Fibroblast of the aortic adventitia (primary cell): ENCODE results near the gene RNF207. TPM values are rescaled to one million over a fixed set of nuclear protein-coding genes. Genes with fewer than 3 reads are reported as not detected.

ENCODE experiments used
- DNase-seq: peaks from one replicate; pipeline ENCODE4 v3.0.0-alpha.2; 2010; ENCODE audit warnings: low read depth
- H3K4me3 ChIP-seq: 2 replicates; pipeline ENCODE4 v1.5.1; 2011; ENCODE audit warnings: low read depth, mild to moderate bottlenecking, control low read depth, low read length, moderate library complexity
- CTCF ChIP-seq: IDR thresholded peaks from 2 replicates; pipeline ENCODE4 v1.5.1; 2011; ENCODE audit warnings: mild to moderate bottlenecking, low read length, control low read depth, inconsistent platforms; ENCODE audit not compliant: insufficient read depth
- total RNA-seq: library from RNA; depleted of rRNA; stranded (reverse); fragments of >200 nt; gene quantifications from 2 replicates; pipeline ENCODE4 v1.2.3, GENCODE V29; 2012; ENCODE audit warnings: low replicate concordance

The RNF207 gene
- total RNA-seq, 1 donor: 7.8 TPM

- no peak for DNase-seq
- H3K4me3 ChIP-seq: no peak overlapping the region
- no peak for TF ChIP-seq CTCF
Observed at GRCh38 chr1:6241887-6242740, 36.2 kb downstream of the RNF207 start.

- DNase-seq: no peak
- TF ChIP-seq CTCF: no peak
- H3K4me3 ChIP-seq: no peak overlapping the region
Observed at GRCh38 chr1:6243053-6243834, 37.3 kb downstream of the RNF207 start.

GRCh38 chr1:6243993-6244392 lies 38.1 kb downstream of the RNF207 start, which contains the start of gene HES3:
Gene HES3 (plus strand): TSS chr1:6244179. CDS start chr1:6244366, 187 bp downstream.
- TF ChIP-seq CTCF: no peak
- H3K4me3 ChIP-seq: no peak within 1 kb of the TSS
- no peak for DNase-seq

GRCh38 chr1:6244401-6245049 lies 38.6 kb downstream of the RNF207 start:
- no peak for DNase-seq
- no peak overlapping the region for H3K4me3 ChIP-seq
- no peak for TF ChIP-seq CTCF

- peak; percentile 78 for TF ChIP-seq CTCF
- peak; percentile 70 for DNase-seq
Observed at GRCh38 chr1:6245086-6245868, 39.4 kb downstream of the RNF207 start.

More at GRCh38 chr1:6245086-6245868, 39.4 kb downstream of the RNF207 start:
- H3K4me3 ChIP-seq: no peak overlapping the region
